HPDE6-E6E7 (cell line): Measurements from ENCODE around the gene CYB561.
"Not testable (repeated sequence)": the region's sequence is repeated elsewhere in the genome, so short reads cannot be mapped to it uniquely, and the experiment has no call there.

Experiments used
- DNase-seq: peaks from one replicate; pipeline ENCODE4 v3.0.0; 2011; ENCODE audit warnings: missing footprints; ENCODE audit errors: extremely low spot score

The CYB561 gene

GRCh38 chr17:63479495-63480184 is 33.5 kb upstream of the CYB561 start:
- no peak for DNase-seq

GRCh38 chr17:63478814-63479494 is 32.8 kb upstream of the CYB561 start:
- DNase-seq: peak; percentile 99

- no peak for DNase-seq
These were observed 31.7 kb upstream of the CYB561 start for GRCh38 chr17:63477480-63478440.

- DNase-seq: no peak
These were observed 30.9 kb upstream of the CYB561 start, which contains the start of gene ACE for GRCh38 chr17:63476854-63477479. Gene ACE, plus strand, starts transcription at chr17:63477061. Its CDS starts 34 bp downstream, at chr17:63477095.

GRCh38 chr17:63476459-63476853 is 30.4 kb upstream of the CYB561 start:
- no peak for DNase-seq

- no peak for DNase-seq
These were observed 29.6 kb upstream of the CYB561 start for GRCh38 chr17:63475491-63476412.

- DNase-seq: no peak
These were observed 28.7 kb upstream of the CYB561 start for GRCh38 chr17:63474586-63475460.

GRCh38 chr17:63474174-63474573 is 28.1 kb upstream of the CYB561 start:
- DNase-seq: no peak

- not testable (repeated sequence) for DNase-seq
These were observed 22.0 kb upstream of the CYB561 start for GRCh38 chr17:63468099-63468498.

GRCh38 chr17:63464691-63465236 is 18.7 kb upstream of the CYB561 start:
- no peak for DNase-seq

- DNase-seq: no peak
These were observed 17.7 kb upstream of the CYB561 start for GRCh38 chr17:63463771-63464170.

- DNase-seq: no peak
These were observed 13.9 kb upstream of the CYB561 start for GRCh38 chr17:63460018-63460417.

- no peak for DNase-seq
These were observed 12.4 kb upstream of the CYB561 start for GRCh38 chr17:63458478-63458877.

- DNase-seq: no peak
These were observed 9.3 kb upstream of the CYB561 start for GRCh38 chr17:63455417-63455816.

GRCh38 chr17:63454915-63455314 is 8.8 kb upstream of the CYB561 start:
- no peak for DNase-seq

- DNase-seq: not testable (repeated sequence)
These were observed 8.3 kb upstream of the CYB561 start for GRCh38 chr17:63454357-63454756.

- no peak for DNase-seq
These were observed 7.0 kb upstream of the CYB561 start for GRCh38 chr17:63452962-63453551.

- no peak for DNase-seq
These were observed 6.2 kb upstream of the CYB561 start for GRCh38 chr17:63452046-63452961.
